AG04449 (cell line): ENCODE data around the gene AEBP2.

Experiments used
- CTCF ChIA-PET: fragments of 350-600 bp; formaldehyde crosslinking; extraction: SDS; loops from one replicate; lab custom pipeline; 2021; ENCODE audit warnings: antibody characterized with exemption; lab: Yijun Ruan, JAX
- POLR2A ChIA-PET: fragments of 400-600, 350-600 bp; formaldehyde crosslinking; extraction: SDS; loops from one replicate; lab custom pipeline; 2020; ENCODE audit warnings: antibody characterized with exemption, inconsistent platforms; lab: Yijun Ruan, JAX
- DNase-seq: peaks from one replicate; pipeline ENCODE4 v3.0.0-alpha.2; 2010; ENCODE audit warnings: low read depth, low spot score
- H3K4me3 ChIP-seq: 2 replicates; pipeline ENCODE4 v1.5.1; 2011; ENCODE audit warnings: low read depth, mild to moderate bottlenecking, control low read depth, low read length
- CTCF ChIP-seq: IDR thresholded peaks from one replicate; pipeline ENCODE4 v1.5.1; 2011; ENCODE audit warnings: mild to moderate bottlenecking, moderate library complexity, low read length, control low read depth, inconsistent platforms; ENCODE audit not compliant: insufficient read depth; ENCODE audit errors: missing control alignments

The AEBP2 gene

DNA sequence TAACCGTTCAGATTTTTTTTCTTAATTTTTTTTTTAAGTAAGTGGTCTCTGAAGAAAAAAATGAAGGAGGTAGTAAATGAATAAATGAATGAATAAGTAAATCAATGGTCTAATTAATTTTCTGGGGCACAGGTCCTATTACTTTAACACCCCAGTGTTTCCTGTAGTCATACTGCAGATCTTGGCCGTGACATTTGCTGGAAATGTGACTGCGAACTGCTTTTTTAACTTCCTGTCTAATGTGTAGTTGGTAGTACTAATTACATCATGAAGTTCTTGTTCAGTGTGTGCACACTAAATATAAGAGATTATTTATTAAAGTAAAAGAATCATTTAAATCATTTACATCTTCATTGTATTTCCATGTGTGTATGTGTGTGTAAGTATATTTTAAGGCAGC, 45.4 kb downstream of the AEBP2 start:
- TF ChIP-seq CTCF, result no peak
- no peak for DNase-seq
- CTCF ChIA-PET, result no interaction called here
- no peak overlapping the region for H3K4me3 ChIP-seq
- POLR2A ChIA-PET, result no interaction called here

GRCh38 chr12:19485240-19485639, 45.9 kb downstream of the AEBP2 start:
- TF ChIP-seq CTCF, result no peak
- POLR2A ChIA-PET, result no interaction called here
- no peak overlapping the region for H3K4me3 ChIP-seq
- CTCF ChIA-PET, result no interaction called here
- no peak for DNase-seq

DNA sequence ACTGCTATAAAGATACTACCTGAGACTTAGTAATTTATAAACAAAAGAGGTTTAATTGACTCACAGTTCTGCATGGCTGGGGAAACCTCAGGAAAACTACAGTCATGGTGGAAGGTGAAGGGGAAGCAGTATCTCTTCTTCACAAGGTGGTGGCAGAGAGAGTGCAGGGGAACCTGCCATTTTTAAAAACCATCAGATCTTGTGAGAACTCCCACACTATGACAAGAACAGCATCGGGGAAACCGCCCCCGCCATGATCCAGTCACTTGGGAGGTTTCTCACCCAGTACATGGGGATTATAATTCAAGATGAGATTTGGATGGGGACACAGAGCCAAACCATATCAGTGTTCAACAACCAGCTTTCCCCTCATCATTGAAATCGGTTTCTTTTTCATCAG, 49.9 kb downstream of the AEBP2 start:
- DNase-seq, result no peak
- no peak for TF ChIP-seq CTCF
- ChIA-PET CTCF (no interaction called here), POLR2A (no interaction called here)
- no peak overlapping the region for H3K4me3 ChIP-seq

DNA sequence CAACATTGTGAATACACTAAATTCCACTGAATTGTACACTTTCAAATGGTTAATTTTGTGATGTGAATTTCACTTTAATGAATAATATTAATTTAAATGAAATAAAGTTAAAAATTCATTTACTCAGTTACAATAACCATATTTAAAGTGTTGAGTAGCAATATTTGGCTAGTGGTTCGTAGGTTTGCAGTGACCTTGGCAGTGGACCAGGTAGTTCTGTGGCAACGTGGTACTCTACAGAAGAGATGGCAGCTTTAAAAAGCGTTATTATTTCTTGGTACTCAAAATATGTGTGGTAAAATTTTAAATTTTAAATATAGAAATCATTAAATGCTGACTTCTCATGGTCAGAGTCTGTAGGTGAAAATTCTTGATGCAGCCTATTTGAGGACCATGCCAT, 51.6 kb downstream of the AEBP2 start:
- no peak for DNase-seq
- ChIA-PET POLR2A (no interaction called here), CTCF (interaction anchor here (1.0 kb wide), 1 partner anchor 17 kb away, joined by 3 read pairs; no protein-coding TSS in a partner anchor)
- no peak overlapping the region for H3K4me3 ChIP-seq
- TF ChIP-seq CTCF, result no peak

DNA sequence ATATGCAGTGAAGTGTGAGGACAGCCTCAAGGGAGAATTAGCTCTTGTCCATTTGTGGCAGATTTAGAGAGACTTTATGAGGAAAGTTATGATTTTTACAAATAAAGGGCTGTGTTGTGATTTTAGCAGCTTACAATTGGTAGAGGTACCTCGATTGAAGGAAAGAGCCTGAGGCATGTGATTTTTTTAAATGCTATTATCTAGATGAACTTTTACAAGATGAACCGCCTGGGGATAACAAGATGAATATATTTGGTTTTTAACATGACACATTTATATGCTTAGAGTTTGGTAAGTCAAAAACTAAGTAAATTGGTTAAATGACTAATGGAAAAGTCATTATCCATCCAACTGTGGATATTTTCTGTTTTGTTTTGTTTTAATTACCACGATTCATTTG, 52.6 kb downstream of the AEBP2 start:
- ChIA-PET POLR2A (no interaction called here), CTCF (no interaction called here)
- no peak overlapping the region for H3K4me3 ChIP-seq
- no peak for DNase-seq
- TF ChIP-seq CTCF, result no peak

- DNase-seq, result no peak
- TF ChIP-seq CTCF, result no peak
- no peak overlapping the region for H3K4me3 ChIP-seq
- POLR2A ChIA-PET, result no interaction called here
- CTCF ChIA-PET, result interaction anchor here (0.7 to 1.6 kb wide), 2 partner anchors 12 to 62 kb away, joined by 3 to 4 read pairs; no protein-coding TSS in a partner anchor
Measured at GRCh38 chr12:19496219-19496878, 57.1 kb downstream of the AEBP2 start.
